Stomach (tissue), 9 donors: ENCODE data around the gene ARHGAP35. TPM values are rescaled to one million over a fixed set of nuclear protein-coding genes. Genes with fewer than 3 reads are reported as not detected.

Experiments used
- DNase-seq, 2 donors: peaks; one replicate each; pipeline versions ENCODE4 v3.0.0 to v3.0.0-alpha.2; 2013 to 2019
- H3K27ac ChIP-seq, 5 donors: fragments of 200-600 bp in 4 of 5; sonication (generic) in 4 of 5; one replicate each; pipeline ENCODE4 v1.5.1; 2013 to 2019; ENCODE audit warnings: mild to moderate bottlenecking in 1 of 5, moderate library complexity in 1 of 5
- H3K27me3 ChIP-seq, 3 donors: fragments of 200-600 bp; sonication (generic); one replicate each; pipeline ENCODE4 v1.5.1; 2017 to 2019; ENCODE audit warnings: mixed run types in 1 of 3
- H3K36me3 ChIP-seq, 4 donors: fragments of 200-600 bp; sonication (generic); 1 replicate in 3 of 4; 2 replicates in 1 of 4; pipeline ENCODE4 v1.5.1; 2016 to 2019
- H3K4me1 ChIP-seq, 4 donors: fragments of 200-600 bp; sonication (generic); one replicate each; pipeline ENCODE4 v1.5.1; 2016 to 2019
- H3K4me3 ChIP-seq, 4 donors: fragments of 200-600 bp; sonication (generic) in 3 of 4; one replicate each; pipeline ENCODE4 v1.5.1; 2016 to 2019; ENCODE audit warnings: mild to moderate bottlenecking in 1 of 4
- H3K9me3 ChIP-seq, 4 donors: fragments of 200-600 bp; sonication (generic); one replicate each; pipeline ENCODE4 v1.5.1; 2016 to 2019
- CTCF ChIP-seq, 7 experiments: fragments of 450-650 bp in 4 of 7; fragments of 200-600 bp in 3 of 7; sonication (generic) in 3 of 7; IDR thresholded peaks; one replicate each; pipeline ENCODE4 v1.5.1; 2016 to 2019; ENCODE audit warnings: antibody characterized with exemption in 7 of 7, control low read depth in 2 of 7, mild to moderate bottlenecking in 1 of 7
- EP300 ChIP-seq: sonication (generic); formaldehyde crosslinking; IDR thresholded peaks from one replicate; pipeline ENCODE4 v1.6.1; 2017; ENCODE audit warnings: antibody characterized with exemption
- POLR2A ChIP-seq, 4 donors: fragments of 450-650 bp; IDR thresholded peaks; one replicate each; pipeline ENCODE4 v1.6.1; 2016; ENCODE audit warnings: antibody characterized with exemption in 4 of 4, control low read depth in 2 of 4, mild to moderate bottlenecking in 1 of 4, moderate library complexity in 1 of 4
- POLR2AphosphoS5 ChIP-seq, 3 donors: sonication (generic); formaldehyde crosslinking; IDR thresholded peaks; one replicate each; pipeline ENCODE4 v1.6.1; 2016; ENCODE audit warnings: antibody characterized with exemption in 3 of 3
- WGBS, 5 donors: extraction: QIAGEN DNeasy Blood & Tissue Kit in 3 of 5; methylation state at CpG; one replicate each; pipeline versions ENCODE4 v1.1.5 to v1.1.7; 2013 to 2018; 5-methylcytosine and 5-hydroxymethylcytosine counted together
- intact Hi-C: fragments of 100-400 bp; cut with DNase I; formaldehyde crosslinking; loops from one replicate; pipeline ENCODE4 v1.15.1; 2023; ENCODE audit warnings: low total_unique reads
- polyA plus RNA-seq, 3 donors: library from polyadenylated mRNA; stranded (reverse); fragments of 200-250 nt; gene quantifications; one replicate each; pipeline ENCODE4 v1.2.3, GENCODE V29; 2013
- total RNA-seq, 5 donors: library from RNA; depleted of rRNA; stranded (reverse); fragments of >200 nt; gene quantifications; one replicate each; pipeline versions ENCODE4 v1.1.0 to v1.2.3, GENCODE V29; 2014 to 2016
- donor health status: healthy with polysubstance abuse.
- donor health status: Bipolar disorder and iron deficiency.
- donor health status: healthy.

The ARHGAP35 gene
- total and polyA plus RNA-seq, 8 donors, result 5.6 to 200 (median 19.7) TPM

- H3K27ac ChIP-seq, result peak overlapping the region in 4 of 5 donors; percentile 45 to 79 (median 67)
Measured at GRCh38 chr19:46840498-46840942, 20.3 kb upstream of the ARHGAP35 start.

GRCh38 chr19:46841458-46842083 lies 19.2 kb upstream of the ARHGAP35 start:
- no peak for TF ChIP-seq CTCF (IDR thresholded peaks at IDR 0.05)
- TF ChIP-seq POLR2AphosphoS5 (IDR thresholded peaks at IDR 0.05), result peak in 1 of 3 donors; percentile 33
- intact Hi-C loops, result loop anchor here (5.0 kb wide), 1 partner anchor 84 kb away; no protein-coding TSS in a partner anchor
- Histone ChIP-seq H3K27ac (peak overlapping the region in 4 of 5 donors; percentile 1 to 79 (median 58)), H3K9me3 (no peaks in the 10 kb centered on the region), H3K27me3 (no peaks in the 10 kb centered on the region), H3K4me1 (peaks cover 9 to 50% (median 30%) of the 10 kb centered on the region in 4 donors), H3K4me3 (no peak overlapping the region), H3K36me3 (peaks cover 33 to 84% (median 80%) of the 10 kb centered on the region in 4 donors)
- 62 to 72% (median 67%) methylated on average over 12 of the region's 12 CpGs for WGBS, 5 donors
- peak in 1 of 2 donors; percentile 35 for DNase-seq

More at GRCh38 chr19:46840498-46840942, 20.3 kb upstream of the ARHGAP35 start:
- Histone ChIP-seq H3K27me3 (no peaks in the 10 kb centered on the region), H3K36me3 (peaks cover 33 to 82% (median 77%) of the 10 kb centered on the region in 4 donors), H3K4me1 (peaks cover 7 to 43% (median 27%) of the 10 kb centered on the region in 4 donors), H3K9me3 (no peaks in the 10 kb centered on the region), H3K4me3 (no peak overlapping the region)
- peak in 5 of 7 experiments; percentile 76 to 88 (median 77) for TF ChIP-seq CTCF (IDR thresholded peaks at IDR 0.05)
- no peak for TF ChIP-seq POLR2AphosphoS5 (IDR thresholded peaks at IDR 0.05)
- intact Hi-C loops, result loop anchor here (5.0 kb wide), 1 partner anchor 83 kb away; no protein-coding TSS in a partner anchor
- 13 to 20% (median 17%) methylated on average over 11 to 13 of the region's 13 CpGs for WGBS, 5 donors
- DNase-seq, result peak; percentile 57 to 90

GRCh38 chr19:46842791-46843190 lies 18.0 kb upstream of the ARHGAP35 start:
- 83 to 91% (median 88%) methylated on average over 11 of the region's 11 CpGs for WGBS, 5 donors
- H3K4me1 ChIP-seq, result peaks cover 11 to 51% (median 29%) of the 10 kb centered on the region in 4 donors
- H3K27me3 ChIP-seq, result no peaks in the 10 kb centered on the region
- intact Hi-C loops, result loop anchor here (5.0 kb wide), 1 partner anchor 85 kb away; no protein-coding TSS in a partner anchor
- no peak overlapping the region for H3K4me3 ChIP-seq
- no peak for DNase-seq
- no peak for TF ChIP-seq POLR2A (IDR thresholded peaks at IDR 0.05)
- TF ChIP-seq EP300, result no peak
- no peak for TF ChIP-seq CTCF (IDR thresholded peaks at IDR 0.05)
- no peak for TF ChIP-seq POLR2AphosphoS5 (IDR thresholded peaks at IDR 0.05)
- H3K9me3 ChIP-seq, result no peaks in the 10 kb centered on the region
- H3K36me3 ChIP-seq, result peaks cover 34 to 85% (median 73%) of the 10 kb centered on the region in 4 donors
- peak overlapping the region in 2 of 5 donors; percentile 71 to 79 for H3K27ac ChIP-seq

GRCh38 chr19:46844067-46844489 lies 16.7 kb upstream of the ARHGAP35 start:
- TF ChIP-seq CTCF (IDR thresholded peaks at IDR 0.05), result no peak
- no peak for TF ChIP-seq POLR2A (IDR thresholded peaks at IDR 0.05)
- TF ChIP-seq POLR2AphosphoS5 (IDR thresholded peaks at IDR 0.05), result no peak
- no peak for TF ChIP-seq EP300
- Histone ChIP-seq H3K27ac (no peak overlapping the region), H3K4me3 (no peak overlapping the region), H3K4me1 (peaks cover 14 to 62% (median 36%) of the 10 kb centered on the region in 4 donors), H3K36me3 (peaks cover 26 to 74% (median 61%) of the 10 kb centered on the region in 4 donors), H3K9me3 (no peaks in the 10 kb centered on the region), H3K27me3 (no peaks in the 10 kb centered on the region)
- intact Hi-C loops, result loop anchor here (5.0 kb wide), 1 partner anchor 87 kb away; no protein-coding TSS in a partner anchor
- DNase-seq, result no peak
- WGBS, 5 donors, result 79 to 92% (median 90%) methylated on average over 9 of the region's 9 CpGs
